Tibial artery (tissue), 4 donors: ENCODE measurements around the gene CHST14.

Experiments
- DNase-seq, 2 donors: peaks; one replicate each; pipeline ENCODE4 v3.0.0-alpha.2; 2019
- H3K27ac ChIP-seq, 2 donors: fragments of 200-600 bp; sonication (generic) in 1 of 2; 1 replicate in 1 of 2; 2 replicates in 1 of 2; pipeline ENCODE4 v1.5.1; 2018 to 2019; ENCODE audit warnings: mild to moderate bottlenecking in 1 of 2
- H3K27me3 ChIP-seq, 2 donors: fragments of 200-600 bp; sonication (generic) in 1 of 2; one replicate each; pipeline versions ENCODE4 v1.5.1 to v1.6.0; 2016 to 2019
- H3K36me3 ChIP-seq, 3 donors: fragments of 200-600 bp; sonication (generic) in 2 of 3; one replicate each; pipeline ENCODE4 v1.5.1; 2016 to 2019; ENCODE audit warnings: mild to moderate bottlenecking in 2 of 3
- H3K4me1 ChIP-seq, 4 donors: fragments of 200-600 bp; sonication (generic) in 2 of 4; 1 replicate in 3 of 4; 2 replicates in 1 of 4; pipeline ENCODE4 v1.5.1; 2016 to 2019
- H3K4me3 ChIP-seq, 2 donors: fragments of 200-600 bp; sonication (generic) in 1 of 2; 1 replicate in 1 of 2; 2 replicates in 1 of 2; pipeline ENCODE4 v1.5.1; 2018 to 2019; ENCODE audit warnings: mild to moderate bottlenecking in 2 of 2
- H3K9me3 ChIP-seq, 3 donors: fragments of 200-600 bp; sonication (generic) in 1 of 3; one replicate each; pipeline ENCODE4 v1.5.1; 2016 to 2019
- intact Hi-C: fragments of 100-400 bp; cut with DNase I; formaldehyde crosslinking; loops from one replicate; pipeline ENCODE4 v1.15.0; 2023; ENCODE audit warnings: low total_unique reads
- TF ChIP-seq, protein P1 (sequence below), 2 experiments: fragments of 200-600 bp in 1 of 2; fragments of 450-650 bp in 1 of 2; IDR thresholded peaks; one replicate each; pipeline ENCODE4 v1.5.1; 2017 to 2019; ENCODE audit warnings: antibody characterized with exemption in 2 of 2, mild to moderate bottlenecking in 1 of 2, moderate library complexity in 1 of 2

Gene CHST14

GRCh38 chr15:40479024-40479423 is 8.2 kb downstream of the CHST14 start:
- TF ChIP-seq, protein P1, sequence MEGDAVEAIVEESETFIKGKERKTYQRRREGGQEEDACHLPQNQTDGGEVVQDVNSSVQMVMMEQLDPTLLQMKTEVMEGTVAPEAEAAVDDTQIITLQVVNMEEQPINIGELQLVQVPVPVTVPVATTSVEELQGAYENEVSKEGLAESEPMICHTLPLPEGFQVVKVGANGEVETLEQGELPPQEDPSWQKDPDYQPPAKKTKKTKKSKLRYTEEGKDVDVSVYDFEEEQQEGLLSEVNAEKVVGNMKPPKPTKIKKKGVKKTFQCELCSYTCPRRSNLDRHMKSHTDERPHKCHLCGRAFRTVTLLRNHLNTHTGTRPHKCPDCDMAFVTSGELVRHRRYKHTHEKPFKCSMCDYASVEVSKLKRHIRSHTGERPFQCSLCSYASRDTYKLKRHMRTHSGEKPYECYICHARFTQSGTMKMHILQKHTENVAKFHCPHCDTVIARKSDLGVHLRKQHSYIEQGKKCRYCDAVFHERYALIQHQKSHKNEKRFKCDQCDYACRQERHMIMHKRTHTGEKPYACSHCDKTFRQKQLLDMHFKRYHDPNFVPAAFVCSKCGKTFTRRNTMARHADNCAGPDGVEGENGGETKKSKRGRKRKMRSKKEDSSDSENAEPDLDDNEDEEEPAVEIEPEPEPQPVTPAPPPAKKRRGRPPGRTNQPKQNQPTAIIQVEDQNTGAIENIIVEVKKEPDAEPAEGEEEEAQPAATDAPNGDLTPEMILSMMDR (IDR thresholded peaks at IDR 0.05): no peak
- no peaks in the 10 kb centered on the region for H3K36me3 ChIP-seq
- intact Hi-C loops: no loop called here
- H3K9me3 ChIP-seq: no peaks in the 10 kb centered on the region
- H3K27ac ChIP-seq: no peak overlapping the region
- DNase-seq: peak in 1 of 2 donors; percentile 11
- no peaks in the 10 kb centered on the region for H3K4me1 ChIP-seq
- H3K4me3 ChIP-seq: no peak overlapping the region
- H3K27me3 ChIP-seq: no peaks in the 10 kb centered on the region

DNA sequence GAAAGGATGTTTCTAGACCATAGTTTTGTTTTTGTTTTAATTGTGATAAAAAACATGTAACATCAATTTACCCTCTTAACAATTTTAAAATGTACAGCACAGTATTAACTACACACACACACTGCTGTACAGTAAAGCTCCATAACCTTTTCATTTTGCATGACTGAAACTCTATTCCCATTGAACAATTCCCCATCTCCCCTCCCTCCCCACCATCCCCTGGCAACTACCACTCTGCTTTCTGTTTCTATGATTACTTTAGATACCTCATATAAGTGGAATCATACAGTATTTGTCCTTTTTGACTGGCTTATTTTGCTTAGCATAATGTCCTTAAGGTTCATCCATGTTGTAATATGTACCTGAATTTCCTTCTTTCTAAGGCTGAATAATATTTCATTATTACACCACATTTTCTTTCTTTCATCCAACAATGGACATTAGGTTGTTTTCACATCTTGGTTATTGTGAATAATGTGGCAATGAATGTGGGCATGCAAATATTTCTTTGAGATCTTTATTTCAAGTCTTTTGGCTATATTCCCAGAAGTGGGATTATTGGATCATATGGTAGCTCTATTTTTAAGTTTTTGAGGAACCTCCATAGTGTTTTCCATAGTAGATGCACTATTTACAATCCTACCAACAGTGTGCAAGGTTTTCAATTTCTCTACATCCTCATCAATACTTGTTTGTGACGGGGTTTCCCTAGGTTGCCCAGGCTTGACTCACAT is 10.7 kb downstream of the CHST14 start:
- TF ChIP-seq, protein P1 (IDR thresholded peaks at IDR 0.05): no peak
- Histone ChIP-seq H3K4me1 (no peaks in the 10 kb centered on the region), H3K36me3 (no peaks in the 10 kb centered on the region), H3K4me3 (no peak overlapping the region), H3K27me3 (peaks cover 0 to 10% of the 10 kb centered on the region in 2 donors), H3K27ac (no peak overlapping the region), H3K9me3 (no peaks in the 10 kb centered on the region)
- no peak for DNase-seq
- intact Hi-C loops: no loop called here

GRCh38 chr15:40483919-40484318 is 13.1 kb downstream of the CHST14 start:
- no peak overlapping the region for H3K4me3 ChIP-seq
- no peaks in the 10 kb centered on the region for H3K36me3 ChIP-seq
- no peak for DNase-seq
- H3K9me3 ChIP-seq: no peaks in the 10 kb centered on the region
- TF ChIP-seq, protein P1 (IDR thresholded peaks at IDR 0.05): no peak
- intact Hi-C loops: no loop called here
- no peaks in the 10 kb centered on the region for H3K4me1 ChIP-seq
- H3K27me3 ChIP-seq: peaks cover 0 to 17% of the 10 kb centered on the region in 2 donors
- no peak overlapping the region for H3K27ac ChIP-seq

- Histone ChIP-seq H3K36me3 (no peaks in the 10 kb centered on the region), H3K27ac (no peak overlapping the region), H3K9me3 (no peaks in the 10 kb centered on the region), H3K4me1 (no peaks in the 10 kb centered on the region), H3K27me3 (peaks cover 0 to 17% of the 10 kb centered on the region in 2 donors), H3K4me3 (no peak overlapping the region)
- TF ChIP-seq, protein P1 (IDR thresholded peaks at IDR 0.05): no peak
- intact Hi-C loops: no loop called here
- no peak for DNase-seq
These were observed 15.4 kb downstream of the CHST14 start for GRCh38 chr15:40486066-40486770.

- H3K4me1 ChIP-seq: no peaks in the 10 kb centered on the region
- H3K4me3 ChIP-seq: no peak overlapping the region
- no peaks in the 10 kb centered on the region for H3K9me3 ChIP-seq
- H3K27ac ChIP-seq: no peak overlapping the region
- intact Hi-C loops: no loop called here
- peaks cover 0 to 17% of the 10 kb centered on the region in 2 donors for H3K27me3 ChIP-seq
- no peaks in the 10 kb centered on the region for H3K36me3 ChIP-seq
- DNase-seq: no peak
- TF ChIP-seq, protein P1 (IDR thresholded peaks at IDR 0.05): no peak
These were observed 17.3 kb downstream of the CHST14 start for GRCh38 chr15:40487816-40488682.
